ENCODE measurements around the gene DGKE.

GRCh38 chr17:56838687-56839086 is 4.7 kb downstream of the DGKE start:
- TF ChIP-seq EZH2 (IDR thresholded peaks at IDR 0.05; ENCODE audit: borderline replicate concordance, low read depth, low read length, poor library complexity, severe bottlenecking) (no peak), CTCF (conservative IDR thresholded peaks at IDR 0.05; ENCODE audit: low read depth, low read length) (no peak)

Measured in A673 (cell line).